VCaP (cell line): ENCODE data around the gene SRBD1.
A peak's percentile ranks its signal among the peaks of the same experiment; 100 is the strongest.

Experiments
- H3K27ac ChIP-seq: fragments of 450-650 bp; 2 replicates; pipeline ENCODE4 v1.5.1; 2017
- CTCF ChIP-seq: fragments of 450-650 bp; conservative IDR thresholded peaks from 2 replicates; pipeline ENCODE4 v1.5.1; 2017; ENCODE audit warnings: mild to moderate bottlenecking, moderate library complexity

SRBD1 gene

DNA sequence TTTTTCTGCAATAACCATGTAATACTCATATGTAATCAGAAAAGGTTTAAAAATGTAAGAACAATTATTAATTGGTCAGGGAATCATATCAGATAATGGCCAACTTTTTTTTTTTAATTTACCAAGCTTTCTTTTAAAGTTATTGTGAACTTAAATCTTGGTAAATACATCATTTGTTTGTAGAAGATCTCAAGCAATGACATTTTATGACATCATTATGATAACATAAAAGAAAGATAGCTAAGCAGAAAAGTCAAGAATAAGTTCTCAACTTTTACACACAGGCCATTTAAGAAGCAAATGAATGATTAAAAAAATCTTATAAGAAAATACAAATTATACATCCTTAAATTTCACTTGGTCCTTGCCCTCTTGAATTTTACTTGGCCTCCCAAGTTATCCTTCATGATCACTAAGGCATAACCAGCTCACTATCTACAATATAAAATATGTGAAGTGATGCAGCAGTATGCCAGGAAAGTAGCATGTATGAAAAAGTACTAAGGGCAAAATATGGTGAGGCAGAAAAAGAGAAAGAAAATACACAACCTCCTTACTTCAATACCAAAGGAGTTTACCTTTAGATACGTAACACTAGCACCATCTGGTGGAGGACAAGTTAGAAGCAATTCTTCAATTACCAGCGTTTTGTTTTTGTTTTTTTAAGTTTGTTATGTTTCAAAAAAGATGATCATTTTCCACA lies 116.6 kb downstream of the SRBD1 start:
- no peak overlapping the region for H3K27ac ChIP-seq
- TF ChIP-seq CTCF: peak; percentile 84

- H3K27ac ChIP-seq: no peak overlapping the region
- TF ChIP-seq CTCF: no peak
These were observed 126.1 kb downstream of the SRBD1 start for GRCh38 chr2:45484965-45485364.

DNA sequence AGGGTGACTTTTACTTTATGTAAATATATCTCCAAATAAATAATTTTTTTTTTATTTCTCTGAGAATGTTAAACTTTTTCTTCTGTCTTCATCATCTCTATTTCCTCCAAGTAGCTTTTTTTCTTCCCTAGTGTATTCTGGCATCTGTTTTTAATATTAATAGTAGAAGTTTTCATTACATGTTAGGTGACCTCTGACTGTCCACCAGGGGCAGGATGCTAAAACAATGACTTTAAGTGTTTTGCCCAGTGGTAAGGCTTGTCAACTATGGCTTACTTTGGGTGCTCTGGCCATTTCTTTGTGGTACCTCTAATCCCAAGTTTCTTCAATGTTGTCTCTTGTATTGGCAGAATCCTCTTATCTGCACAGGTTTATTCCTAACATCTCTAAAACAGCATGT lies 127.1 kb downstream of the SRBD1 start:
- no peak overlapping the region for H3K27ac ChIP-seq
- peak; percentile 37; the same call in 1 of the 2 replicates for TF ChIP-seq CTCF

DNA sequence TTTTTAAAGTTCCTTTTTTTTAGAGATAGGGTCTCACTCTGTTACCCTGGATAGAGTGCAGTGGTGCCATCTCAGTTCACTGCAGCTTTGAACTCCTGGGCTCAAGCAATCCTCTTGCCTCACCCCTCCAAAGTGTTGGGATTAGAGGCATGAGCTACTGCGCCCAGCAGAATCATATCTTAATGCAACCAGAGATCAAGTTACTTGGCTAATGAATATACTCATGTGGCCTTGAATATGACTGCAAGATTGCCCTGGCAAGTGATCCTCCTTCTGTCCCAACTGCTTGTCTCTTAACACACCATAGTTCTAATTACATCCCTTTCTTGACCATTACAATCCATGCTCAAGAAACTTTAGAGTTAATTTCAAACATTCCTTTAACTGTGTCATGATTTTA lies 133.5 kb downstream of the SRBD1 start:
- no peak for TF ChIP-seq CTCF
- H3K27ac ChIP-seq: no peak overlapping the region

GRCh38 chr2:45470531-45470930 lies 140.5 kb downstream of the SRBD1 start:
- H3K27ac ChIP-seq: peak overlapping the region; percentile 53
- no peak for TF ChIP-seq CTCF

- H3K27ac ChIP-seq: peak overlapping the region; percentile 53
- no peak for TF ChIP-seq CTCF
These were observed 141.6 kb downstream of the SRBD1 start for GRCh38 chr2:45469314-45470099.

- no peak overlapping the region for H3K27ac ChIP-seq
- TF ChIP-seq CTCF: no peak
These were observed 142.8 kb downstream of the SRBD1 start for GRCh38 chr2:45468279-45468678.
